ENCODE results near the gene RNF169.
A peak's percentile ranks its signal among the peaks of the same experiment; 100 is the strongest.
"Not testable (repeated sequence)": the region's sequence is repeated elsewhere in the genome, so short reads cannot be mapped to it uniquely, and the experiment has no call there.

Gene RNF169

DNA sequence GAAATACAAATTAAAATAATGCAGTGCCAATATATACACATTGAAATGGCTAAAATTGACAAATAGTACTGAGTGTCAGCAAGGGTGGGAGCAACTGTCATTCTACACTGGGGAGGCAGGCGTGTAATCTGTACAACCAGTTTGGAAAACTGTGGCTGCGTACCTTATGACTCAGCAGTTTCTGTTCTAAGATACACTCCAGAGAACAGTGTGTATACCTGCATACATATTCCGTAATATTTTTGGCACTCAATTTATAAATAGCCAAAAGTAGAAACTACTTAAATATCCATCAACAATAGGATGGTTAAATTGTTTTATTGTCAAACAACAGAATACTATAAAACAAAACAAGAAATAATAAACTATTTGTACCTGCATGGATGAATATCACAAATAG, 57.6 kb downstream of the RNF169 start:
- DNase-seq = no peak
- in situ Hi-C loops (cut with MboI; ENCODE audit: low pct_unique_long_range_greater_than_20kb, low sequenced_read_pairs) = no loop called here

DNA sequence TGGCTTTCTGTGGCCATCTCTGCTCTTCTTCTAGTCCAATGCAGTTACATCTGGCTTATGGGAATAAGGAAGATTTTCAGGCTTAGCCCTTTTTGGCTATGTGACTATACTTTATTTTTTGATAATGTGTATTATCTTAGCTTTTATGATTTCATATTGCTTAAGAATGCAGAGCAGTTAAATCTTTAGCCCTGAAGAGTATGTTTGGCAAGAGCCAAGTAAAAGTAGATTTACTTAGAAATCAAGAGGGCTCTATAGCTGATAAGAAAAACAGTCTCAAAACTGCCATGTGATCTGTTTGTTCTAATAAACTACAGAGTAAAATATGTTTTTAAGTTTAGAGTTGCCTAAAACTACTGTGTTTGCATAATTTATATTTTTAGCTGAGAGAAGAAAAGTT, 61.2 kb downstream of the RNF169 start:
- DNase-seq = no peak
- in situ Hi-C loops (cut with MboI; ENCODE audit: low pct_unique_long_range_greater_than_20kb, low sequenced_read_pairs) = no loop called here

DNA sequence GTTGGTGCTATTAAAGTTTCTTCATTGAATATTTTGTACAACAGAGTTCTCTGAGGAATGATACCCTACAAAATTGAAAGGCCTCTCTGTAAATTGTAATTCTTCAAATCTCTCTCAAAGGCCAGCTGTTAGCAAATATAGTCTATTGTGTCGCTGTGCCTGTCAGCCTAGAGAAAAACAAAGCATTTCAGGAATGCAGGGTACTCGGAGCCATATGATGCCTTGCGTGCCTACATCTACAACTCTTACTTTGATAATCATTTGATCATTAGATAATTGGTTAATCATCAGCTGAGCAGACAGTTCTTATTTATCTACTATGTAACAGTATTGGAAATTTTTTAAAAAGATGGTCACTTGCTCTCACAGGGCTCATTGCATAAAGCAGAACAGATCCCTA, 67.3 kb downstream of the RNF169 start:
- DNase-seq = no peak

DNA sequence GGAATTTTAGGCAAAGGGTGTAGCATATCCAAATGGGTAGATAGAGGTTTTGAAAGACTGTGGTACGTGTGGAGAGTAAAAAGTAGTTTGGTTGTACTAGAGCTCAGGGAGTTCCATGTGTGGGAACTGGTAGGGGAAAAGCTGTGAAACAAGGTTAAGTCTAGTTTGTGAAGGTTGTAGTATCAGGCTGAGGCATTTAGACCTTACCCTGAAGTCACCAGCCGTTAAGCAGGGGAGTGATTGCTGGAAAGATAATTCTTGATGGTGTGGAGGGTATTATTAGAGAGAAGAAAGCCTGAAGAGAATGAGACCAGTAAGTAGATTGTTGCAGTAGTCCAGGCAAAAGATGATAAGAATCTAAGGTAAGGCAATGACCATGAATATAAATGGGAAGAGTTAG, 68.0 kb downstream of the RNF169 start:
- no peak for DNase-seq

More for the DNA sequence above, 67.3 kb downstream of the RNF169 start:
- in situ Hi-C loops (cut with MboI; ENCODE audit: low pct_unique_long_range_greater_than_20kb, low sequenced_read_pairs) = no loop called here

DNA sequence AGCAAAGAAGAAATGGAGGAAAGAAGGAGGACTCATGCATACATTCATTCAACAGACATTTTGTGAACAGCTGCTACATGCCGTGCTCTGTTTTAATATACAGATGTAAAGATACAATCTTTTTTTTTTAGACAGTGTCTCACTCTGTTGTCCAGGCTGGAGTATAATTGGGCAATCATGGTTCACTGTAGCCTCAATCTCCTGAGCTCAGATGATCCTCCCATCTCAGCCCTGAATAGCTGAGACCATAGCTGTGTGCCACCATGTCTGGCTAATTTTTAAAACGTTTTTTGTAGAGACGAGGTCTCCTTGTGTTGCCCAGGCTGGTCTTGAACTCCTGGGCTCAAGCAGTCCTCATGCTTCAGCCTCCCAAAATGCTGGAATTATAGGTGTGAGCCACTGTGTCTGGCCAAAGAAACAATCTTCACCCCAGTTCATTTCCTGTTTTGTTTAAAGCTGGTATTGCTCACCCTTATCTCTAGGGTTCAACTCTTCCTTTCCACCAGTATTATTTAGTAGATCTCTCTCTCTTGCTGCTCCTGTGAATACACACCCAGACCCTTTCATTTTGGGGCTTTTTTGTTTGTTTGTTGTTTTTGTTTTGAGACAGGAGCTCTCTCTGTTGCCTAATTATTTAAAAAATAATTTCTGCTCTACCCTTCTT, 69.8 kb downstream of the RNF169 start:
- in situ Hi-C loops (cut with MboI; ENCODE audit: low pct_unique_long_range_greater_than_20kb, low sequenced_read_pairs) = no loop called here
- DNase-seq = peak; percentile 20

More for the DNA sequence above, 68.0 kb downstream of the RNF169 start:
- in situ Hi-C loops (cut with MboI; ENCODE audit: low pct_unique_long_range_greater_than_20kb, low sequenced_read_pairs) = no loop called here

DNA sequence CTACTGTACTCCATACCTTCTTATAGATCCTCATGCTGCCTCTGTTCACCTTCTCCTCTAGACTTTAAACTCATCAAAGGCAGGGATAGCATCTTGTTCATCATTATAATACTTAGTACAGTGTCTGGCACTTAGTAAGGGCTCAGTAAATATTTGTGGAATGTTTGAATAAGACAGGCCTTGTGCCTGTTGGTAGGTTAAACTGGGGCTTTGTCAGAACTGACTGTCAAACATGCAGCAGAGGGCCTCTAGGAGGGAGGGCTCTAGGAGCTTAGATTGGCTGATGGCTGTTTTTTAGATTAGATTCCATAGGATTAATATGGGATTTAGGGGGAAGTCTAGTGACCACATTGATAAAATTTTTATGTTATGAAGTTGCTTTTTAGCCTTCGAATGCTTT, 70.8 kb downstream of the RNF169 start:
- in situ Hi-C loops (cut with MboI; ENCODE audit: low pct_unique_long_range_greater_than_20kb, low sequenced_read_pairs) = no loop called here
- DNase-seq = no peak

DNA sequence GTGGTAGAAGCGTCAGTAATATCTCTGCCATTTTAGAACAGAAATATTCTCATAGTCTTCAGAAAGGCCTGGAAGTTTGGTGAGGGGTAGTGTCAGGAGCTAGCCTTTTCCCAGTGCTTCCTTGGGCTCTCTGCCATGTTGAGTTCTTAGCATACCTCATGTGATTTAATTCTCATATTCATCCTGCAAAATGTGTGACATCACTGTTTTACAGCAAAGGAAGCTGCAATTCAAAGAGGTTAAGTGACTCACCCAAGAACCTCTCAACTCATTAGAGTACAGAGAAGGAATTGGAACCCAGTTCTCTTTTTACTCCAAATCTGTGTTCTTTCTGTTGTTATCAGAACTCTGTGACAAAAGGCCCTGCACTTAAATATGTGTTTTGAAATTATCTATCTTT, 72.1 kb downstream of the RNF169 start:
- no peak for DNase-seq
- in situ Hi-C loops (cut with MboI; ENCODE audit: low pct_unique_long_range_greater_than_20kb, low sequenced_read_pairs) = no loop called here

DNA sequence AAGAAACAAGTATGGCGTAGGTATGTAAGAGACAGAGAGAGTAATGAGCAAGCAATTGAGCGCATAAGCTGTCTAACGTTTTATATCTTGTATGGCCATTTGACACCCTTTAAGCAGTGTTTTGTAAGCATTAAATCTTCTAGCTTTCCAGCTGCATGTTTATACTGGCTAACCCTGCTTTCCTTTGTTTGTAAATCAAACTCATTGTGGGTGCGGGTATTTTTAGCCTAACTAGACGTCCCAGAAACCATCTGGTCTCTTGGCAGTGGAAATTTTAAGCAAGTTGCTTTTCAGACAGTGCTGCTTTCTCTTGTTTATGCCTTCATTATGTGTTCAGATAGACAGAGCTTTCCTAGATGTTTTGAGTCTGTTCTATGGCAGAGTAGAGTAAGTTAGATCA, 73.5 kb downstream of the RNF169 start:
- DNase-seq = no peak

DNA sequence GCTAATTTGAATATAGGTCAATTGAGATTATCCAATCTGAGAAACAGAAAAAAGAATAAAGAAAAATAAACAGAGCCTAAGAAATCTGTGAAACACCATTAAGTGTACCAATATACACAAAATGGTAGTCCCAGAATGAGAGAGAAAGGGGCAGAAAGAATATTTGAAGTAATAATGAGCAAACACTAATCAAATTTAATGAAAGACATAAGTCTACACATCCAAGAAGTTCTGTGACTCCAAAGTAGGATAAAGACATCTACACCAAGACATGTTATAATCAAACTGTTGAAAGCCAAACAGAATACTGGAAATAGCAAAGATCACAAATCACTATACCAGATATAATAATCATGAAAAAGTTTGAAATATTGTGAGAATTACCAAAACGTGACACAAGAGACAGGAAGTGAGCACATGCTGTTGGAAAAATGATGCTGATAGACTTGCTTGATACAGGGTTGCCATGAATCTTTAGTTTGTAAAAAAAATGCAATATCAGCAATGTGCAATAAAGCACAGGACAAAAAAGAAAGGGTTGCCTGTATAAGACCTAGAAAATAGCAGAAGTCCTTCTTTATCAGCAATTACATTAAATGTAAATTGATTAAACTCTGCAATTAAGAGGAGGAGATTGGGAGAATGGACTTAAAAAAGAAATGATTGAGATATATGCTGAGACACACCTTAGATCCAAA, 75.8 kb downstream of the RNF169 start:
- in situ Hi-C loops (cut with MboI; ENCODE audit: low pct_unique_long_range_greater_than_20kb, low sequenced_read_pairs) = no loop called here
- DNase-seq = no peak

More for the DNA sequence above, 73.5 kb downstream of the RNF169 start:
- in situ Hi-C loops (cut with MboI; ENCODE audit: low pct_unique_long_range_greater_than_20kb, low sequenced_read_pairs) = no loop called here

DNA sequence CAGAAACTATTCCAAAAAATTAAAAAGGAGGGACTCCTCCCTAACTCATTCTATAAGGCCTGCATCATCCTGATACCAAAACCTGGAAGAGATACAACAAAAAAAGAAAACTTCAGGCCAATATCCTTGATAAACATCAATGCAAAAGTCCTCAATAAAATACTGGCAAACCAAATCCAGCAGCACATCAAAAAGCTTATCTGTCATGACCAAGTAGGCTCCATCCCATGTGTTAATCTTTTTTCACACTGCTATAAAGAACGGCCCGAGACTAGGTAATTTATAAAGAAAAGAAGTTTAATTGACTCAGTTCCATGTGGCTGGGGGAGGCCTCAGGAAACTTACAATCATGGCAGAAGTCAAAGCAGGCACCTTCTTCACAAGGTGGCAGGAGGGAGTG, 76.9 kb downstream of the RNF169 start:
- DNase-seq; in situ Hi-C loops (cut with MboI; ENCODE audit: low pct_unique_long_range_greater_than_20kb, low sequenced_read_pairs): not testable (repeated sequence)

DNA sequence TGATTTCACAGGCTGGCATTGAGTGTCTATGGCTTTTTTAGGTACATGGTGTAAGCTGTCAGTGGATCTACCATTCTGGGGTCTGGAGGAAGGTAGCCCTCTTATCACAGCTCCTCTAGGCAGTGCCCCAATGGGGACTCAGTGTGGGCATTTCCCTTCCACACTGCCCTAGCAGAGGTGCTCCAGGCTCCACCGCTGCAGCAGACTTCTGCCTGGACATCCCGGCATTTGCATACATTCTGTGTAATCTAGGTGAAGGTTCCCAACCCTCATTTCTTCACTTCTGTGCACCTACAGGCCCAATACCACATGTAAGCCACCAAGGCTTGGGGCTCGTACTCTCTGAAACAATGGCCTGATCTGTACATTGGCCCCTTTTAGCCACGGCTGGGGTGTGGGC, 78.3 kb downstream of the RNF169 start:
- no peak for DNase-seq
- in situ Hi-C loops (cut with MboI; ENCODE audit: low pct_unique_long_range_greater_than_20kb, low sequenced_read_pairs) = no loop called here

DNA sequence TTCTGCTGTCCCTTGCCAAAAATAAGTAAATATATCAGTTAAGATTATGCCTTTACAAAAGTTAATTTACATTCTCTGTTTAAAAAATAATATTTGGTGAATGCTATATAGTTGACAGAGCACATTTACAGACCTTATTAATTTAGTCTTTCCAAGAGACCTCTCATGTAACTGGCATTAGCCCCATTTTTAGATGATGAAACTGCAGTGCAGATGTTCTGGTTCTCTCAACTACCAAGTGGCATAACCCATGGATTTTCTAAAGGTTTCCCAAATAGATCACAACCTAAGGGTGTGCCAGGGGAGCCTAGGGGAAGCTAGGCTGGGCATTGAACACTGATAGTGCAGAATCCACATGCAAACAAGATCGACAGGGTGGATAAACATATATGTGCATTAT, 88.5 kb downstream of the RNF169 start:
- no peak for DNase-seq
- in situ Hi-C loops (cut with MboI; ENCODE audit: low pct_unique_long_range_greater_than_20kb, low sequenced_read_pairs) = no loop called here

DNA sequence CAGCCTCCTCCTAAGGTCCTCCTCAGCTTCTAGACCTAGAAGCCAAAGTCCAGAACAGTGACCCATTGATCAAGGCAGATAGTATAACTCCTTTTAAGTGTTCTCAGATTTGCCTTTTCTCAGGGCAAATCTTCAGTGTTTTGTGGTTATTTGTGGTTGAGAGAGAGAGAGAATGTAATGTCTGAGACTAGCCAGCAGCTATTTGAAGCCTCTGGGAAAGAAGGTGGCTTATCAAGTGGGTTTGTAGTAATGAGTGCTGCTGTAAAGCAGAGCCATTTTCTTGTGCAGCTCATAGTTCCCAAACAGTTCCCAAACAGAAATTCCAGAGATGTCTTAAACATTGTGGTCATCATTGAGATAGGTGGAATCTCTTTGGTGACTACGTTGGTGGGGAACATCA, 89.5 kb downstream of the RNF169 start:
- DNase-seq = no peak
- in situ Hi-C loops (cut with MboI; ENCODE audit: low pct_unique_long_range_greater_than_20kb, low sequenced_read_pairs) = no loop called here

DNA sequence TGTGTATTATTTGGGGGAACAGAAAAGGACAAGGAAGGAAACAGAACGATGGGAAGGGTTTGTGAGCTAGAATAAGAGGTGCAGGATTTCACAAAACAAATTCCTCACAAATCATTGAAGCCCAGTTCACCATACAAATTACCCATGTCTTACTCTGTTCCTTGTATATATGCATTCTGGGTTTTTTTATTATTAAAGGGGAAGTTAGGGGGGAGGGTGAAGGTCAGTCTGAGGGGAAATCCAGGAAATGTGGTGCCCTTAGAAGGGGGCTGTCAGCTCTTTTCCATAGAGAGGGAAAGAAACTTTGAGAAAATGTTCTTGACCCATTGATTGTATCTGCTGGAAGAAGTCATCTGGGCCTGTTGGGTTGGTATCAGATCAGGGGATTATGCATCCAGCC, 90.8 kb downstream of the RNF169 start:
- in situ Hi-C loops (cut with MboI; ENCODE audit: low pct_unique_long_range_greater_than_20kb, low sequenced_read_pairs) = no loop called here
- DNase-seq = peak; percentile 18

DNA sequence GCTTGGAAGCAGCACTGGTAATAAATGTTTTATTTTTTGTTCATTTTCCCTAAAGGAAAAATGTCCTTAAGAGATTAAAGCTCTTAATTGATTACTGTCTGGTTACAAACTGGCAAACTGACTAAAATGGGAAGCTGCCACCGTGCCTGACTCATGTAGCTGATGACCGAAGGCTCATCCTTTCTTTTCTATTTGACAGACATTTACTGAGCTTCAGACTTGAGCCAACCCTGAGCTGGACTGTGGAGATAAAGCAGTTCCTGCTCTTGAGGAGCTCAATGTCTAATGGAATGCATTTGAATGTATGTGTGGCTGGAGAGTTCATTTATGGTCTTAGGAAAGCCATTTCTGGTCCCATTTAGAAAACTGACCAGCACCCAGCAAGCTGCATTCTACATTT, 91.3 kb downstream of the RNF169 start:
- no peak for DNase-seq
- in situ Hi-C loops (cut with MboI; ENCODE audit: low pct_unique_long_range_greater_than_20kb, low sequenced_read_pairs) = no loop called here

DNA sequence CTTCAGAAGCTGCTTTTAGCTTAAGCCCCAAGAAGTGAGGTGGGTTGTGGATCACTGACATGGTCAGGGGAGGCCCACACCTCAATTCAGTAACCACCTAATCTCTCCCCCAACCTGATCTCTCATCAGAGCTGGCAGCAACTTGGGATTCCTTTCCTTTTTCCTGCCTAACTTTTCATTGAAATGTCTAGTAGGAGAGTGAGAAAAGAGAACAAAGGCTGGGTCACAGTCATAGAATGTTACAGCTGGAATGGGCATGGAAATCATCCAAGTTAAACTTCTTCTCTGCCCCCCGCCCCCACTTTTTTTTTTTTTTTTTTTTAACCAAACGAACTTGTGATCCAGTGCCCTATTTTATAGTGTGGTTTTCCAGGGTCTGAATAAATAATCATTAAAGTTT, 91.8 kb downstream of the RNF169 start:
- in situ Hi-C loops (cut with MboI; ENCODE audit: low pct_unique_long_range_greater_than_20kb, low sequenced_read_pairs) = no loop called here
- DNase-seq = no peak

DNA sequence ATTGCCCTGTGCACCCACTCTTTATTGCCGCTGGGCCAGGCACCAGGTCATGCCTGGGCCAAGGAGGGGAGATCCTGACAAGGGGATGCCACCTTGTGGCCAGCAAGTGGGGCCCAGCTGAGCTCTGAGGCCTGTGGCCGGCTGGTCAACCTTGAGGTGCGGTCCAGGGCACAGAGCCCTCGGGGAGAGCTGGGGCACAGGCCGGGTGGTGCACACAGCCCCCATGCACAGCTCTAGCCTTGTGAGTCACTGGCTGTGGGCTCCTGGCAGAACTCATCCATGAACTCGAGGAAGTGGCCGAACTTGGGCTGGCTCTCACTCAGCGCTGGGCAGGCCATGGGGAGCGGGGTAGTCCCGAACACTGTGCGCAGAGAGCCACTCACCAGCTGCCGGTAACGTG, 94.3 kb downstream of the RNF169 start:
- DNase-seq = no peak
- in situ Hi-C loops (cut with MboI; ENCODE audit: low pct_unique_long_range_greater_than_20kb, low sequenced_read_pairs) = no loop called here

DNA sequence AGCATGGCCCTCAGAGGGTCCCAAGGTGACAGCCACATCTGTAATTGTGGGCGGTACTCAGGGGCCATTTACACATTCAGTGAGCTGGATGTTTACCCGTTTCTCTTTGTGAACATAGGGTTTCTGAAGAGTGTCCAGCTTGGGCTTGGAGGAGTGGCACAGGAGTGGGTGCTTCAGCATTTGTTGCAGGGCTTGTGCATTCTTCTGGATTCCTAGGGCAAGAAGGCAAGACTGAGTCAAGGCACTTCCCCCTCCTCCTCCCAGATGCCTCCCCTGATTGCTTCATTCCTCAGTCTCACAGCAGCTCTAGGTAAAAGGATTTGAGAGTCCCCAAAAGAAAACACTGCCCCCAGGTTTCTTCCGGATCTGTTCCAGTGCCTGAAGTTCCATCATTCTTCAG, 95.4 kb downstream of the RNF169 start:
- no peak for DNase-seq
- in situ Hi-C loops (cut with MboI; ENCODE audit: low pct_unique_long_range_greater_than_20kb, low sequenced_read_pairs) = no loop called here

DNA sequence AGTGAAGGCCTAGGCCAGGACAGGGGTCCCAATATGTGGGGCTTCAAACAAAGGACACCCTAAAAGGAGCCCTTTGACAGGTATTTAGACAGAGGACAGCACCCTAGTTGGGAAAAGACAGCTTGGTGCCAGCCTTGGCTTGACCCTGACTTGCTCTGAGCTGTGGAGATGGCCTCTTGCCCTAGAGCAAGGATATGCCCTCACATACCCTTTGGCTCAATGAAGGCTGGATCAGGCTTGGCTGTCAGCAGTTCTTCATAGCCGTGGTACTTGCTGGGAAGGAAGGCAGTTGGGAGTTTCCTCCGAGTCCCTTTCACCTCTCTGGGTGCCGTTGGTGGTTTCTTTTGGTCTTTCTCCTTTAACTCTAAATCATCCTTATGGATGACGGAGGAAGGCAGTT, 96.2 kb downstream of the RNF169 start:
- in situ Hi-C loops (cut with MboI; ENCODE audit: low pct_unique_long_range_greater_than_20kb, low sequenced_read_pairs) = no loop called here
- DNase-seq = no peak

DNA sequence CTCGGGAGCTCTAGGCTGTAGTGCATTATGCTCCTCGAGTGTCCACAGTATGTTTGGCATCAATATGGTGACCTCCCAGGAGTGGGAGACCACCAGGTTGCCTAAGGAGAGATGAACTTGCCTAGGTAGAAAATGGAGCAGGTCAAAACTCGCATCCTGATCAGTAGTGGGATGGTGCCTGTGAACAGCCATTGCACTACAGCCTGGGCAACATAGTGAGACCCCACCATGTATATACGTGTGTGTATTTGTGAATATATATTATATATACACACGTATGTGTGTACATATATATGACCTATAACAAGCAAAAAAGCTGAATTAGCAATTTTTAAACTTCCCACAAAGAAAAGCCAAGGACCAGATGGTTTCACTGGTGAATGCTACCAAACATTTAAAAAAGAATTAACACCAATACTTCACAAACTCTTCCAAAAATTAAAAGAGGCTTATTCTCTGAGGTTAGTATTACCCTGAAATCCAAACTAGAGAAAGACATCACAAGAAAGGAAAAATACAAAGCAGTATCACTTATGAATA, 97.4 kb downstream of the RNF169 start:
- in situ Hi-C loops (cut with MboI; ENCODE audit: low pct_unique_long_range_greater_than_20kb, low sequenced_read_pairs) = no loop called here
- DNase-seq = no peak

DNA sequence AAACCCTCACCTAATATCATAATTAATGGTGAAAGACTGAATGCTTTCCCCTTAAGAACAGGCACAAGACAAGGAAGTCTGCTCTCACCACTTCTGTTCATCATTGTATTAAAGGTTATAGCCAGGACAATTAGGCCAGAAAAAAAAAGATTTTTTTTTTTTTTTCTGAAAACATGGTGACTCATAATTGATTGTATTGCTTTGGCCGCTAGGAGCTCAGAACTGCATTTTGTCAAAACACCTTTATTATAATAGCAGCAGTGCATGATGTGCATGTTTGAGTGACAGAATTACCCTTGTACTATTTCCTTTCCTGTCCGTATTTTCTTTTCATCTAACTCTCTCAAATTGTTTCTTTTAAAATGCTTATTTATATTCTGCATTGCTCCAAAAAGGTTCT, 98.1 kb downstream of the RNF169 start:
- DNase-seq = no peak
- in situ Hi-C loops (cut with MboI; ENCODE audit: low pct_unique_long_range_greater_than_20kb, low sequenced_read_pairs) = no loop called here

All from KBM-7 (cell line).